ENCODE results near the gene KRTAP5-11. TPM values are rescaled to one million over a fixed set of nuclear protein-coding genes. Genes with fewer than 3 reads are reported as not detected.
"Not testable (repeated sequence)": the region's sequence is repeated elsewhere in the genome, so short reads cannot be mapped to it uniquely, and the experiment has no call there.

The KRTAP5-11 gene
- total and polyA plus RNA-seq, 2 donors (not counting 1 experiment from before 2014, with no cell fraction given) = not detected

GRCh38 chr11:71572811-71573210 lies 9.9 kb downstream of the KRTAP5-11 start:
- no peak for ATAC-seq (ENCODE audit: low read depth)
- H3K9ac ChIP-seq (ENCODE audit: low read length) = no peak overlapping the region
- no peaks in the 10 kb centered on the region for H4K20me1 ChIP-seq (ENCODE audit: control insufficient read depth, insufficient read depth, low read length, poor library complexity, severe bottlenecking)
- intact Hi-C loops (cut with micrococcal nuclease) = no loop called here
- no peaks in the 10 kb centered on the region for H3K79me2 ChIP-seq (ENCODE audit: control insufficient read depth, insufficient read depth, low read length)
- H3K27ac ChIP-seq (ENCODE audit: low read length in 2 of 2) = no peak overlapping the region
- H3K27me3 ChIP-seq (replicated peaks in 1 of 4; ENCODE audit: control extremely low read depth in 1 of 4, control insufficient read depth in 3 of 4, insufficient read depth in 4 of 4, low read length in 3 of 4) = no peaks in the 10 kb centered on the region
- TF ChIP-seq EZH2 (IDR thresholded peaks at IDR 0.05; ENCODE audit: borderline replicate concordance, insufficient read depth, low read depth, low read length, poor library complexity, severe bottlenecking) = no peak
- TF ChIP-seq CTCF (IDR thresholded peaks at IDR 0.05) = no peak
- H3K9me3 ChIP-seq (ENCODE audit: control extremely low read depth in 1 of 3, control insufficient read depth in 2 of 3, insufficient read depth in 1 of 3, low read length in 2 of 3) = no peaks in the 10 kb centered on the region
- H3K4me1 Mint-ChIP-seq = no peaks in the 10 kb centered on the region
- H3K4me2 ChIP-seq (replicated peaks; ENCODE audit: low read depth, low read length, poor library complexity, severe bottlenecking) = no peak overlapping the region
- ChIA-PET CTCF (no interaction called here), POLR2A (no interaction called here)
- no peaks in the 10 kb centered on the region for H3K9me3 Mint-ChIP-seq (ENCODE audit: insufficient read depth)
- H3K4me3 ChIP-seq (ENCODE audit: control extremely low read depth in 1 of 5, extremely low read depth in 1 of 5, insufficient read depth in 1 of 5, low read depth in 2 of 5, low read length in 4 of 5) = no peak overlapping the region
- DNase-seq = no peak
- peaks cover 9% of the 10 kb centered on the region for H3K27me3 Mint-ChIP-seq
- H3K27ac Mint-ChIP-seq = no peak overlapping the region
- H3K4me1 ChIP-seq (ENCODE audit: control insufficient read depth in 2 of 2, insufficient read depth in 2 of 2, low read length in 2 of 2) = no peaks in the 10 kb centered on the region
- H3K36me3 ChIP-seq (replicated peaks in 1 of 2; ENCODE audit: control extremely low read depth in 1 of 2, control insufficient read depth in 1 of 2, extremely low read depth in 1 of 2, insufficient read depth in 2 of 2, low read length in 1 of 2) = no peaks in the 10 kb centered on the region
- no peak overlapping the region for H3K4me3 Mint-ChIP-seq
- no peak overlapping the region for H2AFZ ChIP-seq (ENCODE audit: insufficient read depth, low read depth, low read length, poor library complexity, severe bottlenecking)
- WGBS (ENCODE audit: insufficient coverage) = 87% methylated on average over 8 of the region's 11 CpGs

GRCh38 chr11:71571101-71571850 lies 11.4 kb downstream of the KRTAP5-11 start:
- H3K9me3 ChIP-seq (ENCODE audit: control extremely low read depth in 1 of 3, control insufficient read depth in 2 of 3, insufficient read depth in 1 of 3, low read length in 2 of 3); POLR2A ChIA-PET; DNase-seq; H3K4me2 ChIP-seq (replicated peaks; ENCODE audit: low read depth, low read length, poor library complexity, severe bottlenecking); H2AFZ ChIP-seq (ENCODE audit: insufficient read depth, low read depth, low read length, poor library complexity, severe bottlenecking); H3K4me1 ChIP-seq (ENCODE audit: control insufficient read depth in 2 of 2, insufficient read depth in 2 of 2, low read length in 2 of 2); H3K27me3 ChIP-seq (replicated peaks in 1 of 4; ENCODE audit: control extremely low read depth in 1 of 4, control insufficient read depth in 3 of 4, insufficient read depth in 4 of 4, low read length in 3 of 4); H3K4me3 ChIP-seq (ENCODE audit: control extremely low read depth in 1 of 5, extremely low read depth in 1 of 5, insufficient read depth in 1 of 5, low read depth in 2 of 5, low read length in 4 of 5); H3K79me2 ChIP-seq (ENCODE audit: control insufficient read depth, insufficient read depth, low read length); H3K27ac ChIP-seq (ENCODE audit: low read length in 2 of 2); H3K9me3 Mint-ChIP-seq (ENCODE audit: insufficient read depth); intact Hi-C loops (cut with micrococcal nuclease); H4K20me1 ChIP-seq (ENCODE audit: control insufficient read depth, insufficient read depth, low read length, poor library complexity, severe bottlenecking); H3K4me1 Mint-ChIP-seq; H3K4me3 Mint-ChIP-seq; ATAC-seq (ENCODE audit: low read depth); H3K27ac Mint-ChIP-seq; CTCF ChIA-PET; H3K9ac ChIP-seq (ENCODE audit: low read length); H3K36me3 ChIP-seq (replicated peaks in 1 of 2; ENCODE audit: control extremely low read depth in 1 of 2, control insufficient read depth in 1 of 2, extremely low read depth in 1 of 2, insufficient read depth in 2 of 2, low read length in 1 of 2): not testable (repeated sequence)
- H3K27me3 Mint-ChIP-seq = peaks cover 14% of the 10 kb centered on the region
- 88% methylated on average over 30 of the region's 39 CpGs for WGBS (ENCODE audit: insufficient coverage)

Measured in B cell (primary cell).